Osteocyte (in vitro differentiated cells): ENCODE measurements around the gene CELA2A. TPM values are rescaled to one million over a fixed set of nuclear protein-coding genes. Genes with fewer than 3 reads are reported as not detected.
"Not testable (repeated sequence)": the region's sequence is repeated elsewhere in the genome, so short reads cannot be mapped to it uniquely, and the experiment has no call there.

Experiments
- DNase-seq: peaks from one replicate; pipeline ENCODE4 v3.0.0; 2021; ENCODE audit warnings: mixed read lengths; ENCODE audit not compliant: unreplicated experiment; ENCODE audit errors: extremely low spot score
- H3K27ac Mint-ChIP-seq: one replicate; pipeline ENCODE4 v1.8.0; 2021; ENCODE audit warnings: mild to moderate bottlenecking, mixed read lengths; ENCODE audit not compliant: unreplicated experiment
- H3K27me3 Mint-ChIP-seq: one replicate; pipeline ENCODE4 v1.8.0; 2021; ENCODE audit warnings: mixed read lengths; ENCODE audit not compliant: unreplicated experiment
- H3K36me3 Mint-ChIP-seq: one replicate; pipeline ENCODE4 v1.8.0; 2021; ENCODE audit warnings: mixed read lengths; ENCODE audit not compliant: unreplicated experiment
- H3K4me1 Mint-ChIP-seq: one replicate; pipeline ENCODE4 v1.8.0; 2021; ENCODE audit warnings: mixed read lengths; ENCODE audit not compliant: unreplicated experiment
- H3K4me3 Mint-ChIP-seq: one replicate; pipeline ENCODE4 v1.8.0; 2021; ENCODE audit warnings: mild to moderate bottlenecking, moderate library complexity, mixed read lengths; ENCODE audit not compliant: unreplicated experiment
- H3K9me3 Mint-ChIP-seq: one replicate; pipeline ENCODE4 v1.8.0; 2021; ENCODE audit warnings: mixed read lengths; ENCODE audit not compliant: unreplicated experiment
- CTCF ChIP-seq: fragments of 200-600 bp; sonication (generic); IDR thresholded peaks from 2 replicates; pipeline ENCODE4 v1.5.0; 2021; ENCODE audit warnings: antibody characterized with exemption, mild to moderate bottlenecking, moderate library complexity
- total RNA-seq: library from RNA; stranded (reverse); gene quantifications from 2 replicates; pipeline ENCODE4 v1.2.1, GENCODE V29; 2021

CELA2A gene
- total RNA-seq, 1 donor from 2014 or later, result not detected

- H3K36me3 Mint-ChIP-seq, result peaks cover 20% of the 10 kb centered on the region
- no peak overlapping the region for H3K4me3 Mint-ChIP-seq
- H3K4me1 Mint-ChIP-seq, result no peaks in the 10 kb centered on the region
- no peak for TF ChIP-seq CTCF
- H3K27ac Mint-ChIP-seq, result no peak overlapping the region
- no peaks in the 10 kb centered on the region for H3K27me3 Mint-ChIP-seq
- no peak for DNase-seq
- H3K9me3 Mint-ChIP-seq, result no peaks in the 10 kb centered on the region
These were observed 53.1 kb downstream of the CELA2A start for GRCh38 chr1:15509586-15509985.

GRCh38 chr1:15510611-15511405 lies 54.3 kb downstream of the CELA2A start:
- Mint-ChIP-seq H3K4me1 (no peaks in the 10 kb centered on the region), H3K27me3 (no peaks in the 10 kb centered on the region), H3K4me3 (no peak overlapping the region), H3K27ac (no peak overlapping the region), H3K9me3 (no peaks in the 10 kb centered on the region), H3K36me3 (peaks cover 20% of the 10 kb centered on the region)
- TF ChIP-seq CTCF, result no peak
- DNase-seq, result no peak

GRCh38 chr1:15513192-15513591 lies 56.7 kb downstream of the CELA2A start:
- H3K4me1 Mint-ChIP-seq, result no peaks in the 10 kb centered on the region
- H3K4me3 Mint-ChIP-seq, result no peak overlapping the region
- no peak overlapping the region for H3K27ac Mint-ChIP-seq
- no peaks in the 10 kb centered on the region for H3K9me3 Mint-ChIP-seq
- DNase-seq, result no peak
- TF ChIP-seq CTCF, result no peak
- H3K27me3 Mint-ChIP-seq, result no peaks in the 10 kb centered on the region
- H3K36me3 Mint-ChIP-seq, result peaks cover 24% of the 10 kb centered on the region

GRCh38 chr1:15513919-15514318 lies 57.4 kb downstream of the CELA2A start:
- no peak for TF ChIP-seq CTCF
- H3K27me3 Mint-ChIP-seq, result no peaks in the 10 kb centered on the region
- no peaks in the 10 kb centered on the region for H3K9me3 Mint-ChIP-seq
- DNase-seq, result no peak
- peaks cover 26% of the 10 kb centered on the region for H3K36me3 Mint-ChIP-seq
- H3K27ac Mint-ChIP-seq, result no peak overlapping the region
- no peaks in the 10 kb centered on the region for H3K4me1 Mint-ChIP-seq
- H3K4me3 Mint-ChIP-seq, result no peak overlapping the region

GRCh38 chr1:15514557-15514956 lies 58.0 kb downstream of the CELA2A start:
- H3K27ac Mint-ChIP-seq, H3K9me3 Mint-ChIP-seq, H3K4me3 Mint-ChIP-seq, H3K27me3 Mint-ChIP-seq, DNase-seq, H3K4me1 Mint-ChIP-seq: not testable (repeated sequence)
- H3K36me3 Mint-ChIP-seq, result peaks cover 24% of the 10 kb centered on the region
